GM18909 (cell line): ENCODE measurements around the gene TMEM170B.

Experiments
- ATAC-seq: cut with Tn5 transposase; IDR thresholded peaks from one replicate; pipeline ENCODE4 v1.9.1; 2021; ENCODE audit warnings: mild to moderate bottlenecking; ENCODE audit not compliant: unreplicated experiment, poor library complexity

Gene TMEM170B

DNA sequence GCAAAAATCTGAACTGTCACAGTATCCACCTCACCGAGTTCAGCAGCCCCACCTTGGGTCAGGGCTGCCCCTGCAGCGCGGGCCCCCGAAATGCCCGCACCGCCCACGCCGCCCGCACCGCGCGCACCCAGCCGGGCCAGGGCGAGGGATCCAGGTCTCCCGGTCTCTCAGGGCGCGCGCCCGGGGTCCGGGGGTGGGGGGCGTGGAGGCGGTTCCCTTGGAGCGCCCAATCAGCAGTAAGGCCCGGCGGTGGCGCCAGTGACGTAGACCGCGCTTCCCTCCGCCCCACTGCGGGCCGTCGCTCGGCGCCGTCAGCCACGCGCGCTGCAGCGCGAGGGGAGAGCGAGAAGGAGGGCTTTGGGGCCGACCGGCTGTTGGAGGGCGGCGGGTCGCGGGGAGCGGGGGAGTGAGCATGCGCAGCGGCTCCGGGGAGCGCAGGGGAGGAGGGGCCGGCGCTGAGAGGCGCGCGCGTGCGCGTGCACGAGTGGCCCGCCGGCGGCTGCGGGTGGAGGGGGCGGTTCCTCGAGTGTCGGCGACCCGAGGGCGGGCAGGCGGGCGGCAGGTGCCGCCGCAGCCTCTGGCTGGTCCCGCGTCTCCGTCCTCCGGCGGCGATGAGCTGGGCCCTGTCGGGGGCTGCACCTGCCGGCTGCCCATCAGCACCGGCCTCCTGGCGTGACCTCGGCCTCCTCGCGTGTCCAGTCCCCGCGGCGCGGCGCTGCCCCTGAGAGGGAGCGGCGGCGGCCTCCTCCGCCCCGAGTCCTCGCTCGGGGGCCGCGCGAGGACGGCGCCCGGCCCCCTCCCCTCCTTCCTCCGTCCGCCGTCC, at the start of gene TMEM170B:
Gene TMEM170B (plus strand): TSS at position 521 of the 823 bp plus-strand sequence. CDS start 529 bp downstream, outside the sequence.
- peak; percentile 97 for ATAC-seq

DNA sequence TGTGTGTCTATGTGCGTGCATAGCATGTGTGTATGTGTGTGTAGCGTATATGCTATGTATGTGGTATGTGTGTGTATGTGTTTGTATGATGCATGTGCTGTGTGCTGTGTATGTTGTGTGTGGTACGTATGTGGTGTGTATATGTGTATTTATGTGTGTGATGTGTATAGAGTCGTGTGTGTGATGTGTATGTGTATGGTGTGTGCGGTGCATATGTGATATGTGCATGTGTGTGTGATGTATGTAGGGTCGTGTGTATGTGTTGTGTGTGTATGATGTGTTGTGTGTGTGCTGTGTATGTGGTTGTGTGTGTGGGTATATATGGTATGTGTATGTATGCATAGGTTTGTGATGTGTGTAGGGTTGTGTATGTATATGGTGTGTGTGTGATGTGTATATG, 46.6 kb upstream of the TMEM170B start:
- ATAC-seq, result no peak

- peak; percentile 34 for ATAC-seq
These were observed 45.7 kb upstream of the TMEM170B start for GRCh38 chr6:11491596-11492463.

GRCh38 chr6:11492464-11493290, 44.9 kb upstream of the TMEM170B start:
- ATAC-seq, result peak; percentile 12

DNA sequence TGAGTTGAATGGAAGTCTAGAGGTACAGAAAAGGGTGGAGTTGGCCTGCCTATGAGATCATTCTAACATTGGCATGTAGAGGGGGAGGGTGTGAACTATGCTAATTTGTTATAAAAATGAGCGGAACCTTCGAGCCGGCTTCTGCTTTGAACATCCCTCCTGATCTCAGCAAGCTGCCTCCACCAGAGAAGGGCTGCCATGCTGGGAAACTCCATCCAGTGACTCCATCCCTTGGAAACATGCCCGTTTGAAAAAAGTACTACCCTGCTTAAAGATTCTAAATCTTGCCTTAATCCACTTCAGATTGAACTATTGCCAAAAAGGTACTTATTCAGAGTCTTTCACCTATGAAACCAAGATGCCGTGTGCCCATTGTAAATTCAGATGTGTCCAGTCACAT, 43.6 kb upstream of the TMEM170B start:
- ATAC-seq, result no peak

GRCh38 chr6:11494786-11495564, 42.6 kb upstream of the TMEM170B start:
- ATAC-seq, result no peak

GRCh38 chr6:11495565-11496145, 41.9 kb upstream of the TMEM170B start:
- no peak for ATAC-seq

- peak; percentile 69 for ATAC-seq
These were observed 41.1 kb upstream of the TMEM170B start for GRCh38 chr6:11496152-11497060.

- no peak for ATAC-seq
These were observed 40.4 kb upstream of the TMEM170B start for GRCh38 chr6:11497107-11497506.

DNA sequence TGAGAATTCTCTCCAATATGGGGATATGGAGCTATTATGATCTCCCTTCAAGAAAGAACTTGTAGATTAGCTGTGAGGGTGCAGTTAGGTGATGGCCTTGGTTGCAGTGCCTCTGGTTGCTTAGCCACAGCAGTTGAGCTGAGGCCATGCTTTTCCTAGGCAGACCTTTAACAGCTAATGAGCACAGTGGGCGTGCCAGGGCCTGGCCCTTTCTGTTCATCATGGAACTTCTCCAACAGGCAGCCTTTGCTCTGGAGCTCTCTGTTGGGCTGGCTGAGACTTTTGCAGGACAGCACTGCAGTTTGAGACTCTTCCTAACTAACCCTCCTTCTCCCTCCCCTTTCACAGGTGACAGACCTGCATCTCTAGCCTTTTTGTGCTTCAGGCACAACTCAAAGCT, 39.7 kb upstream of the TMEM170B start:
- no peak for ATAC-seq

- ATAC-seq, result no peak
These were observed 37.5 kb upstream of the TMEM170B start for GRCh38 chr6:11500008-11500407.

GRCh38 chr6:11509471-11509870, 28.1 kb upstream of the TMEM170B start:
- ATAC-seq, result no peak

GRCh38 chr6:11514672-11515071, 22.9 kb upstream of the TMEM170B start:
- ATAC-seq, result peak; percentile 82

DNA sequence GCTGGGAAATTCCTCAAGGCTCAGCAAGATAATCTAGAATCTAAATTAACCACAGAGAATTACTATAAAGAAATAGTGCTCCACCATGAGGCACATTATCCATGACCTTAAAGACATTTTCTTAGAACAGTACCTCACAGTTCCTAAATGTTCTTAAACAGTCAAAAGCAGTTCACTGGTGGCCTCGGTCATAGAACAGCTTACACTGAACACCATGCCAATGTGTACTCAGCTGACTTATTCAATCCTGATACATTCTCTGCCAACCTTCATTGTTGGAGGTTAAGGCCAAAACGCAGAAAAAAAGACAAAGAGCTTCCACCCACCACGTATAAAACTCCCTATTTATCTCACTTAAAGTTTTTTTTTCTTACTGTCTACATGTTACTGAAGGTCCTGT, 21.8 kb upstream of the TMEM170B start:
- no peak for ATAC-seq

DNA sequence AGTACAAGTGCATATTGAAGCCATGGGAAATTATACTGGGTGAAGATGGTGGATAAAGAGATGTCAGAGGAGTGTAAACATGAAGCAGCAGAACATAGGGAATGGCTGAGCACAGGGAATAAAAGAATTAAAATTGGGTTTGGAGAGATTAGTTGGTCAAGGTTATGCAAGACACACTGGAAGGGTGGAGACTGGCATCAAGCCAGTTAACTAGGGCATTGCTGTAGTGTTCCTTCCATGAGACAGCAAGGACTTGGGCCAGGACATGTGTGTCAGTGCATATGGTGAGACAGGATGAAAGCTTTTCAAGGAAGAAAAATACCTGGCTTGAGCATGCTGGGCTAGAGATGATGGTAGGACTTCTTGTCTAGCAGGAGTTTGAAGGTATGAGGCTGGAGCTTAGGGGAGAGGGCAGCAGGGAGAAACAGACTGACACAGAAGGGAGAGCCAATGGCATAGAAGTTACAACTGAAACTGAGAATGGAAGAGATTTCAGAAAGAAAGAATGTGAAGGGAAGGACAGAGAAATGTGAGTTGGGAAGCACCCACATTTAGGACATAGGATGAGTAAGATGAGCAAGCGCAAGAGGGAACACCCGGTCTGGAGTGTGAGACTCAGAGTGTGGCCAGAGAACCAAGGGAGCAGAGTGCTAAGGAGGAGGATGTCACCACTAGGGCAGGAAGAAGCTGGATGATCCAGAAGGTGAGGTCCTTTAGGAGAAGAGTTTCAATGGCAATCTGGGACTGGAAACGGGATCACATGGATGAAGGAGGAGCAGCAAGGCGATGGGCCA, 14.5 kb upstream of the TMEM170B start:
- ATAC-seq, result no peak

- ATAC-seq, result no peak
These were observed 11.9 kb upstream of the TMEM170B start for GRCh38 chr6:11525468-11526155.

DNA sequence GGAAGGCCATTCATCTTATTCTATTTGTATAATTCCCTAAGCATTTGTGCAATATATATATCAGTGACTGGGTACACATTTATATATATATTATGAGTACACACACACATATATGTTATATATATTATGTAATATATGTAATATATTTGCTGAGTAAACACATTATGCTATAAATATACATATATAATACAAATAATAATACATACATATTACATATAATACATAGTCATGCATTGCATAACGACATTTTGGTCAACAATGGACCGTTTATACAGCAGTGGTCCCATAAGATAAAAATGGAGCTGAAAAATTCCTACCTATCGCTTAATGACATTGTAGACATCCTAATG, 11.4 kb upstream of the TMEM170B start:
- ATAC-seq, result no peak
